Vagina (tissue), 2 donors: Measurements from ENCODE around the gene SPRY4. TPM values are rescaled to one million over a fixed set of nuclear protein-coding genes. Genes with fewer than 3 reads are reported as not detected.

Experiments
- DNase-seq, 2 donors: peaks; one replicate each; pipeline ENCODE4 v3.0.0-alpha.2; 2017; ENCODE audit errors: extremely low spot score in 2 of 2
- H3K27ac ChIP-seq: fragments of 200-600 bp; sonication (generic); one replicate; pipeline ENCODE4 v1.5.1; 2019
- H3K27me3 ChIP-seq: fragments of 200-600 bp; sonication (generic); one replicate; pipeline ENCODE4 v1.5.1; 2019
- H3K36me3 ChIP-seq, 2 donors: fragments of 200-600 bp; sonication (generic); one replicate each; pipeline ENCODE4 v1.5.1; 2017 to 2019
- H3K4me1 ChIP-seq: fragments of 200-600 bp; sonication (generic); one replicate; pipeline ENCODE4 v1.5.1; 2019
- H3K4me3 ChIP-seq, 2 donors: fragments of 200-600 bp; sonication (generic); 1 replicate in 1 of 2; 2 replicates in 1 of 2; pipeline ENCODE4 v1.5.1; 2016 to 2019
- H3K9me3 ChIP-seq: fragments of 200-600 bp; sonication (generic); one replicate; pipeline ENCODE4 v1.5.1; 2019
- CTCF ChIP-seq, 3 experiments: fragments of 450-650 bp in 2 of 3; fragments of 200-600 bp in 1 of 3; sonication (generic) in 1 of 3; IDR thresholded peaks; one replicate each; pipeline ENCODE4 v1.5.1; 2017 to 2019; ENCODE audit warnings: antibody characterized with exemption in 3 of 3, mild to moderate bottlenecking in 2 of 3, moderate library complexity in 2 of 3
- POLR2A ChIP-seq, 2 donors: fragments of 450-650 bp; IDR thresholded peaks; one replicate each; pipeline ENCODE4 v1.6.1; 2017; ENCODE audit warnings: antibody characterized with exemption in 2 of 2, mild to moderate bottlenecking in 2 of 2, moderate library complexity in 2 of 2
- POLR2AphosphoS5 ChIP-seq, 2 donors: sonication (generic); formaldehyde crosslinking; IDR thresholded peaks; one replicate each; pipeline ENCODE4 v1.9.0; 2017; ENCODE audit warnings: antibody characterized with exemption in 2 of 2, mild to moderate bottlenecking in 2 of 2, low read depth in 1 of 2; ENCODE audit not compliant: insufficient read depth in 1 of 2
- intact Hi-C: fragments of 100-400 bp; cut with DNase I; formaldehyde crosslinking; loops from one replicate; pipeline ENCODE4 v1.15.1; 2023
- total RNA-seq: library from RNA; depleted of rRNA; stranded (reverse); fragments of >200 nt; gene quantifications from one replicate; pipeline ENCODE4 v1.2.3, GENCODE V29; 2016

The SPRY4 gene
- total RNA-seq, 1 donor from 2014 or later = 13.5 TPM

- intact Hi-C loops = loop anchor here (5.0 kb wide), 1 partner anchor 333 kb away; no protein-coding TSS in a partner anchor
- Histone ChIP-seq H3K9me3 (no peaks in the 10 kb centered on the region), H3K4me3 (peak overlapping the region; percentile 57), H3K36me3 (no peaks in the 10 kb centered on the region), H3K27ac (peak overlapping the region; percentile 66), H3K27me3 (no peaks in the 10 kb centered on the region), H3K4me1 (peaks cover 62% of the 10 kb centered on the region)
- DNase-seq = no peak
- TF ChIP-seq POLR2A (IDR thresholded peaks at IDR 0.05) (no peak), CTCF (IDR thresholded peaks at IDR 0.05) (peak in 1 of 3 experiments; percentile 17)
Measured at GRCh38 chr5:142324136-142324870, 518 bp downstream of the SPRY4 start.

DNA sequence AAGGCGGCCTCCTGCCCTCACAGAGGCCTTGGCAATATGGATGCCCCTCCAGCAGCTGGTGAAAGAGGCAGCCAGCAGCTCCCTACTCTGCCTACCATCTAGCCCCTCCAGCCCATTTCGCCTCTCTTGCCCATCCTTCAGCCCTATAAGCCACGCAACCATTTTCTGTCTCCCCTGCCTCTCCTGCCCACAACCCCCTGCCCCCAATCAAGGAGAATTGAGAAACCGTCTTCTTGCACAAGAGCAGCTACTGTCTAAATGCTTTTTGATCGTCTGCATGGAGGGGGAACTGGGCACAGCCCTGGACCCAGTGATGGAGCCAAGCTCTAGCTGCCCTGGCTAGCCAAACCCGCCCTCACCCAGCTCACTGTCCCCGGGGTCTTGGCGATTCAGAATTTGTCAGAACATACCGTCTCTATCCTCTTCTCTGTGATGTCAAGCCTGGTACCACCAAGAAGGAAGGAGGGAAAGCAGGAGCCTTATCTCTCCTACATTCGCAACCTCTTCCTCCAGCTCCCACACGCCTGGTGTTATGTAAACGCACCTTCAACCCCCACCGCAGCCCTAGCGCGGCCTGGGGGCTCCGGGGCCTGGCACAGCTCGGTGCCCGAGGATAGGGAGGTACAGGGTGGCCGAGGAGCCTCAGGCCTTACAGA, 1.2 kb downstream of the SPRY4 start:
- DNase-seq = no peak
- intact Hi-C loops = loop anchor here (5.0 kb wide), 1 partner anchor 334 kb away; no protein-coding TSS in a partner anchor
- Histone ChIP-seq H3K27me3 (no peaks in the 10 kb centered on the region), H3K36me3 (no peaks in the 10 kb centered on the region), H3K27ac (peak overlapping the region; percentile 66), H3K4me3 (peak overlapping the region; percentile 57), H3K9me3 (no peaks in the 10 kb centered on the region), H3K4me1 (peaks cover 62% of the 10 kb centered on the region)
- TF ChIP-seq POLR2AphosphoS5 (IDR thresholded peaks at IDR 0.05; ENCODE audit: insufficient read depth in 1 of 2, low read depth in 1 of 2) (no peak), POLR2A (IDR thresholded peaks at IDR 0.05) (no peak), CTCF (IDR thresholded peaks at IDR 0.05) (no peak)

DNA sequence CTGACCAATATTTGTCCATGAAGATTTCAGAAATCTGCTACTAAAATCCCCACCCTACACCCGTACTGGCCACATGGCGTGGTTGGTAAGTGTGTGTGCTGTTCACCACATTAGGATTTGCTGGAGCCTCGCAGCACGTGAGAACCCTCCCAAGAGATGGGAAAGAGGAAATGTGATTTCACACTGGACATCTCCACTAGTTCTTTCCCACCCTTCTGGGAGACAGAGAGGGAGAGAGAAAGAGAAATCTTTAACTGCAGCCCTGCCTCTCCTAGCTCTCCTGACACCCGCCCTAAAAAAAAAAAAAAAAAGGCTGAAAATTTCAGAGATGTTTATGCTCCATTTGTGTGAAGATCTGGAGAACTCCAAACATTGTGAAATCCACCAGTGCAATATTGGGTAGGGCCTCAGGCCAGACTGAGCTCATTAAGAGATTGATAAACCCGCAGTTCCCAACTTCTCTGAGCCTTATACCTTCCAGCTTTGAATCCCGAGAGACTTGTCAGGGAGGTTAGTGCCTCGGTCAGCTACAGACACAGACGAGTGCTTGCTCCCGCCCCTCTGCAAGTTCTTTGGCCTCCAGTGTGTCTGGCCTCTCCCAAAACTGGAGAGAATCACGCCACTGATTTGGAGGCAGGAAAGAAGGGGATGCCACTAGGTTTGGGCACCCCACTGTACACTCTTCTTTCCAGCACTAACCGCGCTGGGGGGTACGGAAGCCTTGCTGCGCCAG, 1.9 kb downstream of the SPRY4 start:
- H3K4me3 ChIP-seq = peak overlapping the region; percentile 57
- H3K9me3 ChIP-seq = no peaks in the 10 kb centered on the region
- no peaks in the 10 kb centered on the region for H3K27me3 ChIP-seq
- TF ChIP-seq POLR2A (IDR thresholded peaks at IDR 0.05) (no peak), POLR2AphosphoS5 (IDR thresholded peaks at IDR 0.05; ENCODE audit: insufficient read depth in 1 of 2, low read depth in 1 of 2) (no peak), CTCF (IDR thresholded peaks at IDR 0.05) (no peak)
- intact Hi-C loops = loop anchor here (5.0 kb wide), 1 partner anchor 334 kb away; no protein-coding TSS in a partner anchor
- H3K36me3 ChIP-seq = no peaks in the 10 kb centered on the region
- peaks cover 62% of the 10 kb centered on the region for H3K4me1 ChIP-seq
- no peak for DNase-seq
- H3K27ac ChIP-seq = peak overlapping the region; percentile 66

DNA sequence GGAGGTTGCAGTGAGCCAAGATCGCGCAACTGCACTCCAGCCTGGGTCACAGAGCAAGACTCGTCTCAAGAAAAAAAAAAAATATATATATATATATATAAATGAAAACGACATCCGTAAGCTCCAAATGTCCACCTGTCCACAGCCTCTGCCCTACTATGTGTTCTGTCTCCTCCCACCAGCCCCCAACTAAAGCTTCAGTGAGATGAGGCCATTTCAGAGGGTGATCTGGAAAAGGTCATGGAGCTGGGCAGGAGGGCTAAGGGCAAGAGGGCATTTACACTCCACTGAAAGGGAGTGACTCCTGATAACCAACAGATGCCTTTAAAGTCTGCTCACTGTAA, 2.4 kb downstream of the SPRY4 start:
- no peak overlapping the region for H3K27ac ChIP-seq
- no peaks in the 10 kb centered on the region for H3K27me3 ChIP-seq
- no peak for TF ChIP-seq CTCF (IDR thresholded peaks at IDR 0.05)
- no peak for TF ChIP-seq POLR2AphosphoS5 (IDR thresholded peaks at IDR 0.05; ENCODE audit: insufficient read depth in 1 of 2, low read depth in 1 of 2)
- TF ChIP-seq POLR2A (IDR thresholded peaks at IDR 0.05) = no peak
- no peaks in the 10 kb centered on the region for H3K9me3 ChIP-seq
- DNase-seq = no peak
- peaks cover 62% of the 10 kb centered on the region for H3K4me1 ChIP-seq
- peak overlapping the region in 1 of 2 donors; percentile 57 for H3K4me3 ChIP-seq
- intact Hi-C loops = loop anchor here (5.0 kb wide), 1 partner anchor 335 kb away; no protein-coding TSS in a partner anchor
- H3K36me3 ChIP-seq = no peaks in the 10 kb centered on the region
